ENCODE measurements around the gene CDK5. TPM values are rescaled to one million over a fixed set of nuclear protein-coding genes. Genes with fewer than 3 reads are reported as not detected.

The CDK5 gene
- total and polyA plus RNA-seq, 9 of the 15 experiments (the other 6 are each of a cell fraction or from before 2014, with no cell fraction given), result 3.2 to 38.0 (median 27.5) TPM

DNA sequence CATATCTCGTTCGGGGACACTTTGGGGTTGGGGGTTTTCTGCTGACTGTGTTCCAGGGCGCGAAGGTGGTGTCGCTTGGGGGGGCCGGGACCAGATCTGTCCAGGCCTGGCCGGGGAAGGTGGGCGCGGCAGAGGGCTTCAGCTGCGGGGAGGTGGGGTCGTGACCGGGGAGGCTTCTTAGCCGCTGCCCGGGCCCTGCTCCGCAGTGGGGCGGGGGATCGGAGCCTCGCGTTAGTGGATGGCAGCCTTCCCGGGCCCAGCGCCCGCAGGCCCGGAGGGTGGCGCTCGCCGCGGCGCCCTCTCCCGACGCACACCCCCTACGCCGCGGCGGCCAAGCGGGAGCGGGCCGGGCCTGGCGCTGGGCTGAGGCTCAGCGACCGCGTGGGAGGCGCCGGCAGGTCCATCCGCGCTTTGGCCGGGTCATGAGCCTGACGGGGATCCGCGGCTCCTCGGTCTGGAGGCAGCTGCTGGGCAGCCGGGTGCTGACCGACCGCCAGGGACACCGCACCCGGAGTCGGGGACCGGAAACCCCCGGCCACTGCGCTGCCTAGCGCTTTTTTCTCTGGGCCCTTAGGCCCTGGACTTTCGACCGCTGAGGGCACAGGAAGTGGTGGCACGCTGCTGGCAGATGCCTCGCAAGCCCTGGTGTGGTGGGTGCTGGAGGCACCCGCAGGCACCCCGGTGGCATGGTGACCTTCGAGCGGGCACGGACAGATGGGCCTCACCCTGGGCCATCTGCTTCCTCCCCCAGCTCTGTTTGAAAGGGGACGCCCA lies 29.7 kb upstream of the CDK5 start (continued):
- TF ChIP-seq RAD21 (CRISPR knock-in tag; conservative IDR thresholded peaks at IDR 0.05 in 1 of 2, IDR thresholded peaks at IDR 0.05 in 1 of 2), result peak; percentile 26 to 45
- TF ChIP-seq LARP7 (IDR thresholded peaks at IDR 0.05), result 0 out of 2 replicates have a peak, but pooled peaks have one; percentile 90
- TF ChIP-seq ZFX (CRISPR knock-in tag; IDR thresholded peaks at IDR 0.05), result peak; percentile 90
- no peak for TF ChIP-seq ZNF277 (CRISPR knock-in tag; IDR thresholded peaks at IDR 0.05; ENCODE audit: borderline replicate concordance)
- TF ChIP-seq ZNF717 (CRISPR knock-in tag; IDR thresholded peaks at IDR 0.05), result no peak
- TF ChIP-seq, protein P1, sequence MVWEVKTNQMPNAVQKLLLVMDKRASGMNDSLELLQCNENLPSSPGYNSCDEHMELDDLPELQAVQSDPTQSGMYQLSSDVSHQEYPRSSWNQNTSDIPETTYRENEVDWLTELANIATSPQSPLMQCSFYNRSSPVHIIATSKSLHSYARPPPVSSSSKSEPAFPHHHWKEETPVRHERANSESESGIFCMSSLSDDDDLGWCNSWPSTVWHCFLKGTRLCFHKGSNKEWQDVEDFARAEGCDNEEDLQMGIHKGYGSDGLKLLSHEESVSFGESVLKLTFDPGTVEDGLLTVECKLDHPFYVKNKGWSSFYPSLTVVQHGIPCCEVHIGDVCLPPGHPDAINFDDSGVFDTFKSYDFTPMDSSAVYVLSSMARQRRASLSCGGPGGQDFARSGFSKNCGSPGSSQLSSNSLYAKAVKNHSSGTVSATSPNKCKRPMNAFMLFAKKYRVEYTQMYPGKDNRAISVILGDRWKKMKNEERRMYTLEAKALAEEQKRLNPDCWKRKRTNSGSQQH (CRISPR knock-in tag; IDR thresholded peaks at IDR 0.05), result no peak
- no peak for TF ChIP-seq ZNF280B (CRISPR knock-in tag; IDR thresholded peaks at IDR 0.05)
- no peak for TF ChIP-seq FOXM1 (IDR thresholded peaks at IDR 0.05; ENCODE audit: low read depth)
- no peak for TF ChIP-seq FOXM1 (CRISPR knock-in tag; IDR thresholded peaks at IDR 0.05; ENCODE audit: low read depth)
- TF ChIP-seq ZNF655 (CRISPR knock-in tag; IDR thresholded peaks at IDR 0.05), result no peak
- no peak for TF ChIP-seq NCOA2 (IDR thresholded peaks at IDR 0.05; ENCODE audit: partially characterized antibody in 2 of 2)
- no peak for TF ChIP-seq ARNT (IDR thresholded peaks at IDR 0.05)
- TF ChIP-seq RNF2 (IDR thresholded peaks at IDR 0.05), result no peak
- TF ChIP-seq ZBTB43 (CRISPR knock-in tag; IDR thresholded peaks at IDR 0.05), result no peak
- TF ChIP-seq, protein P2, sequence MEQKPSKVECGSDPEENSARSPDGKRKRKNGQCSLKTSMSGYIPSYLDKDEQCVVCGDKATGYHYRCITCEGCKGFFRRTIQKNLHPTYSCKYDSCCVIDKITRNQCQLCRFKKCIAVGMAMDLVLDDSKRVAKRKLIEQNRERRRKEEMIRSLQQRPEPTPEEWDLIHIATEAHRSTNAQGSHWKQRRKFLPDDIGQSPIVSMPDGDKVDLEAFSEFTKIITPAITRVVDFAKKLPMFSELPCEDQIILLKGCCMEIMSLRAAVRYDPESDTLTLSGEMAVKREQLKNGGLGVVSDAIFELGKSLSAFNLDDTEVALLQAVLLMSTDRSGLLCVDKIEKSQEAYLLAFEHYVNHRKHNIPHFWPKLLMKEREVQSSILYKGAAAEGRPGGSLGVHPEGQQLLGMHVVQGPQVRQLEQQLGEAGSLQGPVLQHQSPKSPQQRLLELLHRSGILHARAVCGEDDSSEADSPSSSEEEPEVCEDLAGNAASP (IDR thresholded peaks at IDR 0.05), result no peak
- TF ChIP-seq ZFP91 (CRISPR knock-in tag; IDR thresholded peaks at IDR 0.05), result no peak
- no peak for TF ChIP-seq NFE2L1 (tag; IDR thresholded peaks at IDR 0.05; ENCODE audit: borderline replicate concordance, low read depth)

Measured in K562 (cell line).